H1 (cell line): ENCODE measurements around the gene PCNP. TPM values are rescaled to one million over a fixed set of nuclear protein-coding genes. Genes with fewer than 3 reads are reported as not detected.

Source experiments
- CTCF ChIA-PET: fragments of 300-600 bp; sonication (Branson Sonifier 250); formaldehyde crosslinking; loops from one replicate; lab custom pipeline; 2021; ENCODE audit not compliant: partially characterized antibody; lab: Charles Lee
- POLR2A ChIA-PET: fragments of 300-600 bp; sonication (Branson Sonifier 250); formaldehyde crosslinking; loops from one replicate; lab custom pipeline; 2021; ENCODE audit warnings: inconsistent platforms; ENCODE audit not compliant: partially characterized antibody; lab: Charles Lee
- DNase-seq, 2 experiments: peaks; one replicate each; pipeline versions ENCODE4 v3.0.0 to v3.0.0-alpha.2; 2010 to 2022; ENCODE audit warnings: low spot score in 2 of 2, low read depth in 1 of 2, mixed read lengths in 1 of 2
- FAIRE-seq: peaks from 2 replicates; lab custom pipeline; 2011; peaks lifted over from hg19 to GRCh38; lab: Jason Lieb, UNC
- H2AFZ ChIP-seq: 2 replicates; pipeline ENCODE4 v1.8.1; 2012; ENCODE audit warnings: low read length, inconsistent platforms
- H2AK5ac ChIP-seq: 2 replicates; pipeline ENCODE4 v1.6.1; 2013; ENCODE audit warnings: low read depth, low read length
- H2BK120ac ChIP-seq: replicated peaks from 2 replicates; pipeline ENCODE3; 2013; ENCODE audit warnings: low read depth, low read length, inconsistent platforms
- H2BK12ac ChIP-seq: 2 replicates; pipeline ENCODE4 v1.6.1; 2013; ENCODE audit warnings: low read depth, low read length
- H2BK15ac ChIP-seq: 2 replicates; pipeline ENCODE4 v1.6.1; 2013; ENCODE audit warnings: low read length
- H2BK20ac ChIP-seq: 2 replicates; pipeline ENCODE4 v1.6.1; 2013; ENCODE audit warnings: low read length
- H2BK5ac ChIP-seq: 2 replicates; pipeline ENCODE4 v1.6.1; 2013; ENCODE audit warnings: low read depth, low read length
- H3K14ac ChIP-seq: 2 replicates; pipeline ENCODE4 v1.6.1; 2013; ENCODE audit warnings: inconsistent platforms; ENCODE audit not compliant: insufficient read length
- H3K18ac ChIP-seq: 2 replicates; pipeline ENCODE4 v1.6.1; 2013; ENCODE audit warnings: low read length; ENCODE audit errors: extremely low read depth
- H3K23ac ChIP-seq: 2 replicates; pipeline ENCODE4 v1.6.1; 2013; ENCODE audit warnings: inconsistent platforms; ENCODE audit not compliant: insufficient read length
- H3K23me2 ChIP-seq: 2 replicates; pipeline ENCODE4 v1.6.1; 2013; ENCODE audit warnings: low read depth, low read length
- H3K27ac ChIP-seq: 2 replicates; pipeline ENCODE4 v1.6.1; 2011; ENCODE audit warnings: low read depth, low read length, inconsistent platforms
- H3K27me3 ChIP-seq, 4 experiments: replicated peaks in 1 of 4; 1 replicate in 1 of 4; 2 replicates in 3 of 4; pipeline versions ENCODE4 v1.6.1 to v1.8.1; 2011 to 2013; ENCODE audit warnings: low read length in 3 of 4, mild to moderate bottlenecking in 3 of 4, inconsistent platforms in 2 of 4, mixed read lengths in 2 of 4, moderate library complexity in 1 of 4; ENCODE audit not compliant: control insufficient read depth in 3 of 4, insufficient read depth in 3 of 4; ENCODE audit errors: extremely low read depth in 1 of 4
- H3K36me3 ChIP-seq, 4 experiments: 2 replicates each; pipeline versions ENCODE4 v1.6.1 to v1.8.1; 2011 to 2013; ENCODE audit warnings: mild to moderate bottlenecking in 4 of 4, low read length in 3 of 4, moderate library complexity in 2 of 4, control low read depth in 1 of 4, inconsistent platforms in 1 of 4; ENCODE audit not compliant: insufficient read depth in 4 of 4, control insufficient read depth in 2 of 4
- H3K4ac ChIP-seq: replicated peaks from 2 replicates; pipeline ENCODE3; 2013; ENCODE audit warnings: low read length, low read depth, mixed read lengths, inconsistent platforms; ENCODE audit not compliant: insufficient read length
- H3K4me1 ChIP-seq, 4 experiments: replicated peaks in 1 of 4; 1 replicate in 1 of 4; 2 replicates in 3 of 4; pipeline versions ENCODE4 v1.6.1 to v1.8.1; 2011 to 2013; ENCODE audit warnings: low read length in 3 of 4, inconsistent platforms in 2 of 4, mixed read lengths in 1 of 4; ENCODE audit not compliant: insufficient read depth in 4 of 4, control insufficient read depth in 3 of 4
- H3K4me2 ChIP-seq, 2 experiments: 2 replicates each; pipeline versions ENCODE4 v1.6.1 to v1.8.1; 2011 to 2013; ENCODE audit warnings: low read depth in 2 of 2, low read length in 2 of 2, control low read depth in 1 of 2, inconsistent platforms in 1 of 2, mild to moderate bottlenecking in 1 of 2; ENCODE audit not compliant: insufficient read depth in 1 of 2
- H3K4me3 ChIP-seq, 4 experiments: fragments of 200-600, 300-600 bp in 1 of 4; sonication (generic), shearing (Covaris generic), sonication (Bioruptor Twin) in 1 of 4; 2 replicates each; pipeline versions ENCODE4 v1.5.1 to v1.8.1; 2011 to 2016; ENCODE audit warnings: low read length in 4 of 4, low read depth in 3 of 4, control low read depth in 2 of 4, inconsistent platforms in 2 of 4, mild to moderate bottlenecking in 2 of 4, mixed read lengths in 1 of 4, moderate library complexity in 1 of 4; ENCODE audit not compliant: insufficient read depth in 2 of 4; ENCODE audit errors: extremely low read depth in 1 of 4
- H3K56ac ChIP-seq: replicated peaks from 2 replicates; pipeline ENCODE3; 2013; ENCODE audit warnings: low read depth, mild to moderate bottlenecking, mixed read lengths, low read length, inconsistent platforms; ENCODE audit not compliant: insufficient read length
- H3K79me1 ChIP-seq: 2 replicates; pipeline ENCODE4 v1.6.1; 2013; ENCODE audit warnings: low read depth, low read length, control low read depth
- H3K79me2 ChIP-seq, 2 experiments: 2 replicates each; pipeline versions ENCODE4 v1.6.1 to v1.8.1; 2012 to 2013; ENCODE audit warnings: low read length in 2 of 2, mild to moderate bottlenecking in 2 of 2, inconsistent platforms in 1 of 2; ENCODE audit not compliant: insufficient read depth in 2 of 2, control insufficient read depth in 1 of 2
- H3K9ac ChIP-seq, 4 experiments: replicated peaks in 1 of 4; 1 replicate in 1 of 4; 2 replicates in 3 of 4; pipeline versions ENCODE4 v1.6.1 to v1.8.1; 2011 to 2013; ENCODE audit warnings: low read depth in 3 of 4, low read length in 3 of 4, control low read depth in 2 of 4, mild to moderate bottlenecking in 2 of 4, moderate library complexity in 2 of 4, inconsistent platforms in 1 of 4; ENCODE audit errors: extremely low read depth in 1 of 4
- H3K9me3 ChIP-seq, 2 experiments: 2 replicates each; pipeline versions ENCODE4 v1.6.1 to v1.8.1; 2012 to 2013; ENCODE audit warnings: mild to moderate bottlenecking in 2 of 2, moderate library complexity in 2 of 2, control low read depth in 1 of 2, inconsistent platforms in 1 of 2, low read depth in 1 of 2, low read length in 1 of 2, mixed read lengths in 1 of 2; ENCODE audit not compliant: insufficient read depth in 2 of 2
- H4K20me1 ChIP-seq, 2 experiments: replicated peaks in 1 of 2; 2 replicates each; pipeline versions ENCODE3 to v1.8.1; 2011 to 2013; ENCODE audit warnings: inconsistent platforms in 2 of 2, low read length in 2 of 2, mild to moderate bottlenecking in 1 of 2; ENCODE audit not compliant: insufficient read depth in 2 of 2, control insufficient read depth in 1 of 2
- H4K5ac ChIP-seq: 2 replicates; pipeline ENCODE4 v1.6.1; 2013; ENCODE audit warnings: low read length, low read depth, mixed read lengths, inconsistent platforms; ENCODE audit not compliant: insufficient read length
- H4K8ac ChIP-seq: 2 replicates; pipeline ENCODE4 v1.8.0; 2013; ENCODE audit warnings: mild to moderate bottlenecking, moderate library complexity, low read length, inconsistent platforms; ENCODE audit not compliant: insufficient read depth; ENCODE audit errors: extremely low read depth
- H4K91ac ChIP-seq: replicated peaks from 2 replicates; pipeline ENCODE3; 2013; ENCODE audit warnings: low read length, mixed read lengths, inconsistent platforms; ENCODE audit not compliant: insufficient read length
- EZH2 ChIP-seq: fragments of 200-600 bp; sonication (generic); IDR thresholded peaks from 2 replicates; pipeline ENCODE4 v1.7.1; 2012; ENCODE audit warnings: low read depth, mild to moderate bottlenecking, moderate library complexity, low read length, inconsistent platforms; ENCODE audit not compliant: severe bottlenecking
- JUN ChIP-seq: IDR thresholded peaks from 2 replicates; pipeline ENCODE4 v1.6.1; 2011; ENCODE audit warnings: low read depth, mild to moderate bottlenecking, improper control_type of control experiment, low read length
- RFX5 ChIP-seq: IDR thresholded peaks from 2 replicates; pipeline ENCODE4 v1.6.1; 2011; ENCODE audit warnings: low read depth, low read length, improper control_type of control experiment, borderline replicate concordance
- SIRT6 ChIP-seq: IDR thresholded peaks from one replicate; pipeline ENCODE4 v1.7.1; 2012; ENCODE audit warnings: low read length, inconsistent platforms
- WGBS, 2 experiments: shearing (Covaris generic) in 1 of 2; methylation state at CpG; one replicate each; pipeline versions ENCODE4 v1.1.6 to v1.1.7; 2013 to 2015; ENCODE audit warnings: low lambda C conversion rate in 2 of 2, mixed read lengths in 2 of 2, inconsistent platforms in 1 of 2, low coverage in 1 of 2, missing lambda C conversion rate in 1 of 2; ENCODE audit not compliant: insufficient replicate concordance in 2 of 2, insufficient coverage in 1 of 2, insufficient read length in 1 of 2; ENCODE audit errors: extremely low coverage in 1 of 2, missing lambda C conversion rate in 1 of 2; 5-methylcytosine and 5-hydroxymethylcytosine counted together
- polyA plus RNA-seq, 7 experiments: library from polyadenylated mRNA; depleted of rRNA in 3 of 7; stranded (reverse) in 5 of 7; unstranded in 2 of 7; fragments of >200 nt in 5 of 7; fragments of 200-250 nt in 2 of 7; gene quantifications; 1 replicate in 5 of 7; 2 replicates in 1 of 7; 4 replicates in 1 of 7; pipeline versions ENCODE4 v1.2.1 to v1.2.3, GENCODE V29; 2011 to 2013; ENCODE audit warnings: missing spikeins in 2 of 7, mixed read lengths in 2 of 7
- total RNA-seq: library from RNA; stranded (reverse); fragmentation: NEBNext Ultra II Directional; extraction: Animal tissue kit (Norgen Biotek cat#: 25700); gene quantifications from 2 replicates; pipeline ENCODE4 v1.2.1, GENCODE V29; 2021

The PCNP gene
- total and polyA plus RNA-seq, 2 of the 8 experiments (the other 6 are each of a cell fraction or from before 2014, with no cell fraction given), result 29.1 to 192 TPM

DNA sequence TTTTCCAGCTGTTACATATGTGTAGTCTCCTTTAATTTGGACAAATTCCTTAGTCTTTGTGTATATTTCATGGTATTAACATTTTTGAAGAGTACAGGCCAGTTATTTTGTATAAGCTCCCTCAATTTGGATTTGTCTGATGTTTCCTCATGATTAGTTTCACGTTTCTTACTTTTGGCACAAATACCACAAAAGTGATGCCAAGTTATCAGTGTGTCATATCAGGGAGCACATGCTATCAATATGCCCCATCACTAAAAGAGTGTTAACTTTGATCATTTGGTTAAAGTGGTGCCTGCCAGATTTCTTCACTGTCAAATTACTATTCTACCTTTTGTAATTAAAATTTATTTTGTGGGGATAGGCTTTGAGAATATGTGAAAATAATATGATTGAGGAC lies 14.6 kb downstream of the PCNP start:
- H3K36me3 ChIP-seq, result peaks cover 0 to 62% (median 20%) of the 10 kb centered on the region in 4 experiments; a peak in 6 of 8 replicates
- H3K79me2 ChIP-seq, result peaks cover 0 to 31% of the 10 kb centered on the region in 2 experiments; a peak in 2 of 4 replicates
- no peaks in the 10 kb centered on the region for H3K27me3 ChIP-seq
- H3K14ac ChIP-seq, result no peak overlapping the region
- no peak overlapping the region for H2BK5ac ChIP-seq
- H4K8ac ChIP-seq, result no peak overlapping the region
- POLR2A ChIA-PET, result interaction anchor here (1.7 kb wide), 1 partner anchor 9 kb away, joined by 5 read pairs; no protein-coding TSS in a partner anchor
- H4K20me1 ChIP-seq, result peaks cover 4 to 6% of the 10 kb centered on the region in 2 experiments
- H3K9ac ChIP-seq, result no peak overlapping the region
- no peak overlapping the region for H2AFZ ChIP-seq
- no peaks in the 10 kb centered on the region for H3K9me3 ChIP-seq
- no peak overlapping the region for H3K18ac ChIP-seq
- no peak overlapping the region for H3K56ac ChIP-seq
- H3K4me1 ChIP-seq, result no peaks in the 10 kb centered on the region
- H2AK5ac ChIP-seq, result no peak overlapping the region
- no peak overlapping the region for H2BK120ac ChIP-seq
- no peak overlapping the region for H3K4ac ChIP-seq
- no peak overlapping the region for H4K91ac ChIP-seq
- H3K23me2 ChIP-seq, result peaks cover 2% of the 10 kb centered on the region; the same call in 1 of the 2 replicates
- no peak overlapping the region for H2BK12ac ChIP-seq
- no peak overlapping the region for H2BK20ac ChIP-seq
- no peak for TF ChIP-seq SIRT6
- no peak for TF ChIP-seq EZH2
- TF ChIP-seq JUN, result no peak
- no peak for TF ChIP-seq RFX5
- H3K4me2 ChIP-seq, result no peak overlapping the region
- H4K5ac ChIP-seq, result no peak overlapping the region
- H3K79me1 ChIP-seq, result no peaks in the 10 kb centered on the region
- no peak overlapping the region for H2BK15ac ChIP-seq
- WGBS, 2 experiments, result 94% methylated on average over 1 of the region's 1 CpG; no CpG with 5 or more reads in 1 of the 2 experiments
- FAIRE-seq (no peak), DNase-seq (no peak)
- CTCF ChIA-PET, result interaction anchor here (1.1 kb wide), 2 partner anchors 11 to 15 kb away, joined by 3 to 5 read pairs; partner anchors contain the start of gene PCNP
- no peak overlapping the region for H3K4me3 ChIP-seq
- H3K27ac ChIP-seq, result no peak overlapping the region
- no peak overlapping the region for H3K23ac ChIP-seq
